NCI-H1436 (cell line): ENCODE results near the gene CSNK2A2.

ENCODE experiments used
- DNase-seq: peaks from one replicate; lab custom pipeline; 2025; lab: John Stamatoyannopoulos, UW

The CSNK2A2 gene

GRCh38 chr16:58138852-58139251 is 59.1 kb downstream of the CSNK2A2 start:
- no peak for DNase-seq

GRCh38 chr16:58137581-58137980 is 60.3 kb downstream of the CSNK2A2 start:
- DNase-seq: no peak

GRCh38 chr16:58129097-58129936 is 68.6 kb downstream of the CSNK2A2 start, which contains the start of gene CFAP20:
Gene CFAP20 (minus strand): TSS chr16:58129381. CDS start chr16:58129115, 266 bp downstream.
- DNase-seq: peak; percentile 99

GRCh38 chr16:58128711-58129096 is 69.2 kb downstream of the CSNK2A2 start:
- no peak for DNase-seq

- no peak for DNase-seq
Measured at GRCh38 chr16:58128181-58128631, 69.7 kb downstream of the CSNK2A2 start.

GRCh38 chr16:58127634-58128033 is 70.3 kb downstream of the CSNK2A2 start:
- no peak for DNase-seq

GRCh38 chr16:58127033-58127556 is 70.8 kb downstream of the CSNK2A2 start:
- DNase-seq: no peak

- no peak for DNase-seq
Measured at GRCh38 chr16:58126451-58126961, 71.4 kb downstream of the CSNK2A2 start.

GRCh38 chr16:58125781-58126335 is 72.0 kb downstream of the CSNK2A2 start:
- no peak for DNase-seq

- no peak for DNase-seq
Measured at GRCh38 chr16:58125041-58125440, 72.9 kb downstream of the CSNK2A2 start.

GRCh38 chr16:58124601-58124915 is 73.3 kb downstream of the CSNK2A2 start:
- DNase-seq: no peak

- no peak for DNase-seq
Measured at GRCh38 chr16:58123896-58124600, 73.9 kb downstream of the CSNK2A2 start.

- DNase-seq: no peak
Measured at GRCh38 chr16:58121132-58121531, 76.8 kb downstream of the CSNK2A2 start.

GRCh38 chr16:58120234-58120633 is 77.7 kb downstream of the CSNK2A2 start:
- DNase-seq: no peak

GRCh38 chr16:58119509-58119845 is 78.4 kb downstream of the CSNK2A2 start:
- DNase-seq: peak; percentile 21

GRCh38 chr16:58118801-58119508 is 79.0 kb downstream of the CSNK2A2 start:
- no peak for DNase-seq

GRCh38 chr16:58116529-58116928 is 81.4 kb downstream of the CSNK2A2 start:
- DNase-seq: no peak

- DNase-seq: no peak
Measured at GRCh38 chr16:58116081-58116480, 81.8 kb downstream of the CSNK2A2 start.

- DNase-seq: no peak
Measured at GRCh38 chr16:58114827-58115825, 82.8 kb downstream of the CSNK2A2 start.

GRCh38 chr16:58111302-58111627 is 86.6 kb downstream of the CSNK2A2 start:
- DNase-seq: no peak
